ENCODE data around the gene MAP2K6.
"Not testable (repeated sequence)": the region's sequence is repeated elsewhere in the genome, so short reads cannot be mapped to it uniquely, and the experiment has no call there.

MAP2K6 gene

GRCh38 chr17:69460963-69461922, 46.7 kb downstream of the MAP2K6 start:
- DNase-seq: no peak

GRCh38 chr17:69461951-69462369, 47.5 kb downstream of the MAP2K6 start:
- no peak for DNase-seq

- no peak for DNase-seq
These were observed 48.4 kb downstream of the MAP2K6 start for GRCh38 chr17:69462882-69463281.

GRCh38 chr17:69466451-69466850, 52.0 kb downstream of the MAP2K6 start:
- no peak for DNase-seq

- DNase-seq: no peak
These were observed 52.6 kb downstream of the MAP2K6 start for GRCh38 chr17:69466905-69467667.

GRCh38 chr17:69468207-69468606, 53.7 kb downstream of the MAP2K6 start:
- DNase-seq: no peak

- no peak for DNase-seq
These were observed 56.2 kb downstream of the MAP2K6 start for GRCh38 chr17:69470702-69471101.

GRCh38 chr17:69471406-69471805, 56.9 kb downstream of the MAP2K6 start:
- DNase-seq: no peak

GRCh38 chr17:69473841-69474831, 59.6 kb downstream of the MAP2K6 start:
- DNase-seq: no peak

GRCh38 chr17:69477204-69477902, 62.9 kb downstream of the MAP2K6 start:
- no peak for DNase-seq

- DNase-seq: no peak
These were observed 63.4 kb downstream of the MAP2K6 start for GRCh38 chr17:69477903-69478266.

- no peak for DNase-seq
These were observed 64.4 kb downstream of the MAP2K6 start for GRCh38 chr17:69478916-69479315.

GRCh38 chr17:69479756-69480155, 65.3 kb downstream of the MAP2K6 start:
- not testable (repeated sequence) for DNase-seq

GRCh38 chr17:69480245-69480644, 65.7 kb downstream of the MAP2K6 start:
- DNase-seq: no peak

GRCh38 chr17:69485251-69485661, 70.8 kb downstream of the MAP2K6 start:
- DNase-seq: no peak

GRCh38 chr17:69485901-69486643, 71.6 kb downstream of the MAP2K6 start:
- no peak for DNase-seq

- DNase-seq: no peak
These were observed 72.5 kb downstream of the MAP2K6 start for GRCh38 chr17:69486779-69487637.

- DNase-seq: no peak
These were observed 74.8 kb downstream of the MAP2K6 start for GRCh38 chr17:69489313-69489712.

- no peak for DNase-seq
These were observed 78.0 kb downstream of the MAP2K6 start for GRCh38 chr17:69492410-69493071.

- no peak for DNase-seq
These were observed 81.3 kb downstream of the MAP2K6 start for GRCh38 chr17:69495787-69496186.

Measured in SHP77 (cell line).